H1 (cell line): ENCODE measurements around the gene TRAK1. TPM values are rescaled to one million over a fixed set of nuclear protein-coding genes. Genes with fewer than 3 reads are reported as not detected.

Experiments used
- CTCF ChIA-PET: fragments of 300-600 bp; sonication (Branson Sonifier 250); formaldehyde crosslinking; loops from one replicate; lab custom pipeline; 2021; ENCODE audit not compliant: partially characterized antibody; lab: Charles Lee
- POLR2A ChIA-PET: fragments of 300-600 bp; sonication (Branson Sonifier 250); formaldehyde crosslinking; loops from one replicate; lab custom pipeline; 2021; ENCODE audit warnings: inconsistent platforms; ENCODE audit not compliant: partially characterized antibody; lab: Charles Lee
- DNase-seq, 2 experiments: peaks; one replicate each; pipeline versions ENCODE4 v3.0.0 to v3.0.0-alpha.2; 2010 to 2022; ENCODE audit warnings: low spot score in 2 of 2, low read depth in 1 of 2, mixed read lengths in 1 of 2
- FAIRE-seq: peaks from 2 replicates; lab custom pipeline; 2011; peaks lifted over from hg19 to GRCh38; lab: Jason Lieb, UNC
- H2AFZ ChIP-seq: 2 replicates; pipeline ENCODE4 v1.8.1; 2012; ENCODE audit warnings: low read length, inconsistent platforms
- H2AK5ac ChIP-seq: 2 replicates; pipeline ENCODE4 v1.6.1; 2013; ENCODE audit warnings: low read depth, low read length
- H2BK120ac ChIP-seq: replicated peaks from 2 replicates; pipeline ENCODE3; 2013; ENCODE audit warnings: low read depth, low read length, inconsistent platforms
- H2BK12ac ChIP-seq: 2 replicates; pipeline ENCODE4 v1.6.1; 2013; ENCODE audit warnings: low read depth, low read length
- H2BK15ac ChIP-seq: 2 replicates; pipeline ENCODE4 v1.6.1; 2013; ENCODE audit warnings: low read length
- H2BK20ac ChIP-seq: 2 replicates; pipeline ENCODE4 v1.6.1; 2013; ENCODE audit warnings: low read length
- H2BK5ac ChIP-seq: 2 replicates; pipeline ENCODE4 v1.6.1; 2013; ENCODE audit warnings: low read depth, low read length
- H3K14ac ChIP-seq: 2 replicates; pipeline ENCODE4 v1.6.1; 2013; ENCODE audit warnings: inconsistent platforms; ENCODE audit not compliant: insufficient read length
- H3K18ac ChIP-seq: 2 replicates; pipeline ENCODE4 v1.6.1; 2013; ENCODE audit warnings: low read length; ENCODE audit errors: extremely low read depth
- H3K23ac ChIP-seq: 2 replicates; pipeline ENCODE4 v1.6.1; 2013; ENCODE audit warnings: inconsistent platforms; ENCODE audit not compliant: insufficient read length
- H3K23me2 ChIP-seq: 2 replicates; pipeline ENCODE4 v1.6.1; 2013; ENCODE audit warnings: low read depth, low read length
- H3K27ac ChIP-seq: 2 replicates; pipeline ENCODE4 v1.6.1; 2011; ENCODE audit warnings: low read depth, low read length, inconsistent platforms
- H3K27me3 ChIP-seq, 4 experiments: replicated peaks in 1 of 4; 1 replicate in 1 of 4; 2 replicates in 3 of 4; pipeline versions ENCODE4 v1.6.1 to v1.8.1; 2011 to 2013; ENCODE audit warnings: low read length in 3 of 4, mild to moderate bottlenecking in 3 of 4, inconsistent platforms in 2 of 4, mixed read lengths in 2 of 4, moderate library complexity in 1 of 4; ENCODE audit not compliant: control insufficient read depth in 3 of 4, insufficient read depth in 3 of 4; ENCODE audit errors: extremely low read depth in 1 of 4
- H3K36me3 ChIP-seq, 4 experiments: 2 replicates each; pipeline versions ENCODE4 v1.6.1 to v1.8.1; 2011 to 2013; ENCODE audit warnings: mild to moderate bottlenecking in 4 of 4, low read length in 3 of 4, moderate library complexity in 2 of 4, control low read depth in 1 of 4, inconsistent platforms in 1 of 4; ENCODE audit not compliant: insufficient read depth in 4 of 4, control insufficient read depth in 2 of 4
- H3K4ac ChIP-seq: replicated peaks from 2 replicates; pipeline ENCODE3; 2013; ENCODE audit warnings: low read length, low read depth, mixed read lengths, inconsistent platforms; ENCODE audit not compliant: insufficient read length
- H3K4me1 ChIP-seq, 4 experiments: replicated peaks in 1 of 4; 1 replicate in 1 of 4; 2 replicates in 3 of 4; pipeline versions ENCODE4 v1.6.1 to v1.8.1; 2011 to 2013; ENCODE audit warnings: low read length in 3 of 4, inconsistent platforms in 2 of 4, mixed read lengths in 1 of 4; ENCODE audit not compliant: insufficient read depth in 4 of 4, control insufficient read depth in 3 of 4
- H3K4me2 ChIP-seq, 2 experiments: 2 replicates each; pipeline versions ENCODE4 v1.6.1 to v1.8.1; 2011 to 2013; ENCODE audit warnings: low read depth in 2 of 2, low read length in 2 of 2, control low read depth in 1 of 2, inconsistent platforms in 1 of 2, mild to moderate bottlenecking in 1 of 2; ENCODE audit not compliant: insufficient read depth in 1 of 2
- H3K4me3 ChIP-seq, 4 experiments: fragments of 200-600, 300-600 bp in 1 of 4; sonication (generic), shearing (Covaris generic), sonication (Bioruptor Twin) in 1 of 4; 2 replicates each; pipeline versions ENCODE4 v1.5.1 to v1.8.1; 2011 to 2016; ENCODE audit warnings: low read length in 4 of 4, low read depth in 3 of 4, control low read depth in 2 of 4, inconsistent platforms in 2 of 4, mild to moderate bottlenecking in 2 of 4, mixed read lengths in 1 of 4, moderate library complexity in 1 of 4; ENCODE audit not compliant: insufficient read depth in 2 of 4; ENCODE audit errors: extremely low read depth in 1 of 4
- H3K56ac ChIP-seq: replicated peaks from 2 replicates; pipeline ENCODE3; 2013; ENCODE audit warnings: low read depth, mild to moderate bottlenecking, mixed read lengths, low read length, inconsistent platforms; ENCODE audit not compliant: insufficient read length
- H3K79me1 ChIP-seq: 2 replicates; pipeline ENCODE4 v1.6.1; 2013; ENCODE audit warnings: low read depth, low read length, control low read depth
- H3K79me2 ChIP-seq, 2 experiments: 2 replicates each; pipeline versions ENCODE4 v1.6.1 to v1.8.1; 2012 to 2013; ENCODE audit warnings: low read length in 2 of 2, mild to moderate bottlenecking in 2 of 2, inconsistent platforms in 1 of 2; ENCODE audit not compliant: insufficient read depth in 2 of 2, control insufficient read depth in 1 of 2
- H3K9ac ChIP-seq, 4 experiments: replicated peaks in 1 of 4; 1 replicate in 1 of 4; 2 replicates in 3 of 4; pipeline versions ENCODE4 v1.6.1 to v1.8.1; 2011 to 2013; ENCODE audit warnings: low read depth in 3 of 4, low read length in 3 of 4, control low read depth in 2 of 4, mild to moderate bottlenecking in 2 of 4, moderate library complexity in 2 of 4, inconsistent platforms in 1 of 4; ENCODE audit errors: extremely low read depth in 1 of 4
- H3K9me3 ChIP-seq, 2 experiments: 2 replicates each; pipeline versions ENCODE4 v1.6.1 to v1.8.1; 2012 to 2013; ENCODE audit warnings: mild to moderate bottlenecking in 2 of 2, moderate library complexity in 2 of 2, control low read depth in 1 of 2, inconsistent platforms in 1 of 2, low read depth in 1 of 2, low read length in 1 of 2, mixed read lengths in 1 of 2; ENCODE audit not compliant: insufficient read depth in 2 of 2
- H4K20me1 ChIP-seq, 2 experiments: replicated peaks in 1 of 2; 2 replicates each; pipeline versions ENCODE3 to v1.8.1; 2011 to 2013; ENCODE audit warnings: inconsistent platforms in 2 of 2, low read length in 2 of 2, mild to moderate bottlenecking in 1 of 2; ENCODE audit not compliant: insufficient read depth in 2 of 2, control insufficient read depth in 1 of 2
- H4K5ac ChIP-seq: 2 replicates; pipeline ENCODE4 v1.6.1; 2013; ENCODE audit warnings: low read length, low read depth, mixed read lengths, inconsistent platforms; ENCODE audit not compliant: insufficient read length
- H4K8ac ChIP-seq: 2 replicates; pipeline ENCODE4 v1.8.0; 2013; ENCODE audit warnings: mild to moderate bottlenecking, moderate library complexity, low read length, inconsistent platforms; ENCODE audit not compliant: insufficient read depth; ENCODE audit errors: extremely low read depth
- H4K91ac ChIP-seq: replicated peaks from 2 replicates; pipeline ENCODE3; 2013; ENCODE audit warnings: low read length, mixed read lengths, inconsistent platforms; ENCODE audit not compliant: insufficient read length
- FOSL1 ChIP-seq: IDR thresholded peaks from 2 replicates; pipeline ENCODE4 v1.6.1; 2011; ENCODE audit warnings: mild to moderate bottlenecking, low read depth, low read length, moderate library complexity; ENCODE audit not compliant: insufficient read depth
- WGBS, 2 experiments: shearing (Covaris generic) in 1 of 2; methylation state at CpG; one replicate each; pipeline versions ENCODE4 v1.1.6 to v1.1.7; 2013 to 2015; ENCODE audit warnings: low lambda C conversion rate in 2 of 2, mixed read lengths in 2 of 2, inconsistent platforms in 1 of 2, low coverage in 1 of 2, missing lambda C conversion rate in 1 of 2; ENCODE audit not compliant: insufficient replicate concordance in 2 of 2, insufficient coverage in 1 of 2, insufficient read length in 1 of 2; ENCODE audit errors: extremely low coverage in 1 of 2, missing lambda C conversion rate in 1 of 2; 5-methylcytosine and 5-hydroxymethylcytosine counted together
- polyA plus RNA-seq, 7 experiments: library from polyadenylated mRNA; depleted of rRNA in 3 of 7; stranded (reverse) in 5 of 7; unstranded in 2 of 7; fragments of >200 nt in 5 of 7; fragments of 200-250 nt in 2 of 7; gene quantifications; 1 replicate in 5 of 7; 2 replicates in 1 of 7; 4 replicates in 1 of 7; pipeline versions ENCODE4 v1.2.1 to v1.2.3, GENCODE V29; 2011 to 2013; ENCODE audit warnings: missing spikeins in 2 of 7, mixed read lengths in 2 of 7
- total RNA-seq: library from RNA; stranded (reverse); fragmentation: NEBNext Ultra II Directional; extraction: Animal tissue kit (Norgen Biotek cat#: 25700); gene quantifications from 2 replicates; pipeline ENCODE4 v1.2.1, GENCODE V29; 2021

TRAK1 gene
- total and polyA plus RNA-seq, 2 of the 8 experiments (the other 6 are each of a cell fraction or from before 2014, with no cell fraction given): 21.3 to 32.7 TPM

- no peak overlapping the region for H3K56ac ChIP-seq
- DNase-seq: no peak
- no peak overlapping the region for H3K23ac ChIP-seq
- WGBS, 2 experiments: 76% methylated on average over 2 of the region's 2 CpGs; no CpG with 5 or more reads in 1 of the 2 experiments
- ChIA-PET POLR2A (interaction anchor here (1.0 kb wide), 1 partner anchor 23 kb away, joined by 3 read pairs; no protein-coding TSS in a partner anchor), CTCF (interaction anchor here (0.6 to 2.2 kb wide), 5 partner anchors 9 to 565 kb away, joined by 3 to 7 read pairs (median 6); no protein-coding TSS in a partner anchor)
- no peaks in the 10 kb centered on the region for H4K20me1 ChIP-seq
- H2BK120ac ChIP-seq: no peak overlapping the region
- no peak overlapping the region for H3K18ac ChIP-seq
- H4K8ac ChIP-seq: no peak overlapping the region
- TF ChIP-seq FOSL1: no peak
- peak overlapping the region in 1 of 2 experiments; percentile 36; a peak in 1 of 4 replicates for H3K4me2 ChIP-seq
- no peak overlapping the region for H2BK20ac ChIP-seq
- no peaks in the 10 kb centered on the region for H3K36me3 ChIP-seq
- no peaks in the 10 kb centered on the region for H3K9me3 ChIP-seq
- H3K23me2 ChIP-seq: no peaks in the 10 kb centered on the region
- H3K79me1 ChIP-seq: peaks cover 3% of the 10 kb centered on the region; the same call in 1 of the 2 replicates
- H3K79me2 ChIP-seq: peaks cover 0 to 76% of the 10 kb centered on the region in 2 experiments; a peak in 3 of 4 replicates
- no peak overlapping the region for H4K91ac ChIP-seq
- H2AK5ac ChIP-seq: no peak overlapping the region
- FAIRE-seq: no peak
- H3K4me1 ChIP-seq: peaks cover 9 to 28% (median 22%) of the 10 kb centered on the region in 4 experiments
- H3K27me3 ChIP-seq: no peaks in the 10 kb centered on the region
- H2AFZ ChIP-seq: no peak overlapping the region
- H2BK15ac ChIP-seq: no peak overlapping the region
- H3K4ac ChIP-seq: no peak overlapping the region
- H3K27ac ChIP-seq: no peak overlapping the region
- no peak overlapping the region for H2BK12ac ChIP-seq
- no peak overlapping the region for H3K14ac ChIP-seq
- H4K5ac ChIP-seq: no peak overlapping the region
- H2BK5ac ChIP-seq: no peak overlapping the region
- no peak overlapping the region for H3K9ac ChIP-seq
- H3K4me3 ChIP-seq: no peak overlapping the region
These were observed 39.0 kb upstream of the TRAK1 start for GRCh38 chr3:42052132-42052483.
